ENCODE data around the gene AIFM2.
"Not testable (repeated sequence)": the region's sequence is repeated elsewhere in the genome, so short reads cannot be mapped to it uniquely, and the experiment has no call there.

The AIFM2 gene

DNA sequence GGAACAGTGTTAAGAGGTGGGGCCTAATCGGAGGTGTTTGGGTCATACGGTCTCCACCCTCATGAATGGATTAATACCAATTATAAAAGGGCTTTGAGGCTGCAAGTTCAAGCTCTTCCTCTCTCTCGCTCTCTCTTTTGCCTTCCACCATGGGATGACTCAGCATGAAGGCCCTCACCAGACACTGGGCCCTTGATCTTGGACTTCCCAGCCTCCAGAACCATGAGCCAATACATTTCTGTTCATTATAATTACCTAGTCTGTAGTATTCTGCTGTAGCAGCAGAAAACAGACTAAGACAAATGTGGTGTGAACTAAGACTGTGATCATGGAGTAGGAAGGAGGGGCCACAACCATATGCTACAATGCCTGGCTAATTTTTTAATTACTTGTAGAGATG, 7.7 kb downstream of the AIFM2 start:
- no peak overlapping the region for H3K4me3 ChIP-seq (ENCODE audit: low read depth, low read length)
- no peak for DNase-seq (ENCODE audit: low read depth)

DNA sequence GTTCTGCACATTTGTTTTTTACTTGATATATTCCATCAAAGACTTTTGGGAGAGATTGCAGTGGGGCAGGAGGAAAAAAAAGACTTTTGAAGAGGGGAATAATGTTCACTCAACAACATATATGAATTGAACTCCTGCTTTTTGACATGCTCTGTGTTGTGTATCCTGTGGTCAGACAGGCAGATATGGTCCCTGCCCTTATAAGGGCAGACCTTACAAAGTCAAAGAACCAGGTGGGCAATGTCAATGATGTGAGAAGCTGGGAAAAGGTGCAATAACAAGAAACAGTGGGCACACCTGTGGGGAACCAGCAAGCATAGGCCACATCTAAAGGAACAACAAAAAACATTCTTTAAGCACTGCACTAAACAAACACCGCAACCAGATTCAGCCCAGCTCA, 8.2 kb downstream of the AIFM2 start:
- no peak for DNase-seq (ENCODE audit: low read depth)

DNA sequence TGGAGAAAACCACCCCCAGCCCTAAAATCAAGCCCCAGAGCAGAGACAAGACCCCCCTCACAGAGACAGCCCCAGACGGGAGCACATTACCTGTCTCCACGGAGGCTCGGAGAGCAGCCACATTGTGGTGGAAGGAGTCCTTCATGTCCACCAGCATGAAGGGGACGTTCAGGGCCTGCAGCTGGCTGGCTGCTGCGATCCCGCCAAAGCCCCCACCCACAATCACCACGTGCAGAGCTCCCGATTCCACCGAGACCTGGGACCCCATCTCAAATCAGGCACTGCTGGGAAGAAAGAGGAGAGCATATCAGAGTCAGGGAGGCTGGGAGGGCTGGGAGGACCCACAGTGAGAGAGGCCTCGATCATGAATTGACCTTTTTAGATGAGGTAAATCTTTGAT, 8.8 kb downstream of the AIFM2 start:
- no peak for DNase-seq (ENCODE audit: low read depth)
- H3K4me3 ChIP-seq (ENCODE audit: low read depth, low read length), result no peak overlapping the region

More for the DNA sequence above, 8.2 kb downstream of the AIFM2 start:
- H3K4me3 ChIP-seq (ENCODE audit: low read depth, low read length), result no peak overlapping the region

DNA sequence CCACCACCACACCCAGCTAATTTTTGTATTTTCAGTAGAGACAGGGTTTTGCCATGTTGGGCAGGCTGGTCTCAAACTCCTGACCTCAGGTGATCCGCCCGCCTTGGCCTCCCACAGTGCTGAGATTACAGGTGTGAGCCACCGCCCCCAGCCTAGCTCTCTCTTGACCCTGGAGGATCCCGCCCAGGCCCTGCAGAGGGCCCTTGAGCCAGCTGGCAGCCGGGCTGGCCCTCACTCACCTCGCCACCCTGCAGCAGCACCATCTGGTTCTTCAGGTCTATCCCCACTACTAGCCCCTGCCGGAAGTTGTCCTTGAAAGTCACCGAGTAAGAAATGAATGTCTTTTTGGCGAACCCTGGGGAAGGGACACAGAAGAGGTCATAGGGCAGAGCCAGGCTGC, 9.5 kb downstream of the AIFM2 start:
- not testable (repeated sequence) for DNase-seq (ENCODE audit: low read depth); H3K4me3 ChIP-seq (ENCODE audit: low read depth, low read length)

DNA sequence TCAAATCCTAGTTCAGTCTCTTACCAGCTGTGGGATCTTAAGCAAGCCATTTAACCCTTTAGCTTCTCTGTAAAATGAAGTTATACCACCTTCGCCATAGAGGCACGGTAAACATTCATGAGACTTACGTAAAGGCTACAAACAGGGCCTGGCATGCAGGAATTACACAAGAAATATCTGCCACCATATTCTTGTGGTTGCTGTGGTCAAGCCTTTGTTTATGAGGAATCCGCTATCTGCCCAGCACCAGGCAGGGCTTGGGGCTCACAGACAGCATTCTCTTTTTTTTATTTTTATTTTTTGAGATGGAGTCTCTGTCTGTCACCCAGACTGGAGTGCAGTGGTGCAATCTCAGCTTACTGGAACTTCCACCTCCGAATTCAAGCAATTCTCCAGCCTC, 9.9 kb downstream of the AIFM2 start:
- DNase-seq (ENCODE audit: low read depth), result no peak
- no peak overlapping the region for H3K4me3 ChIP-seq (ENCODE audit: low read depth, low read length)

DNA sequence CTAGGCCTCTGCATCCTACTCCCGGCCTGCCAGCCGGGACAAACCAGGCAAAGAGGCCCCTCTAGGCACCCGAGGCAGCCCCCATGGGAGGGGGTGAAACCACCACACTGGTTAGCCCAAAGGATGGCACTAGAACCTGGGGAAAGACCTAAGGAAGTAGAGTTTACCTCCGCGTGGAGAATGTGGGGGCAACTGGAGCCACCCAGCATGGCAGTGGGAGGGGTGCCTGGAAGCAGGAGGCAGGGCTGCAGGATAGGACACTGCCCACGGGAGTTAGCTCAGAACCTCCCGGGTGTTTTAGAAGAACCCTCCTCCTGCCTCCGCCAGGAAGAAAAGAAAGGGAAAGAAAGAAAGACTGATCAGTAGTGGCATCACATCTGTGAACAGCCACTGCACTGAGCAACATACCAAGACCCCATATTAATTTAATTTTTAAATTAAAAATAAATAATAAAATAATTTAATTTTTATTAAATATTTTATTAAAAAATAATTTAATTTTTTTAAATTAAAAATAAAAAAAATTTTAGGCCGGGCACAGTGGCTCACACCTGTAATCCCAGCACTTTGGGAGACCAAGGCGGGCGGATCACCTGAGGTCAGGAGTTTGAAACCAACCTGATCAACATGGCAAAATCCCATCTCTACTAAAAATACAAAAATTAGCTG, 11.2 kb downstream of the AIFM2 start:
- H3K4me3 ChIP-seq (ENCODE audit: low read depth, low read length), result no peak overlapping the region
- no peak for DNase-seq (ENCODE audit: low read depth)

DNA sequence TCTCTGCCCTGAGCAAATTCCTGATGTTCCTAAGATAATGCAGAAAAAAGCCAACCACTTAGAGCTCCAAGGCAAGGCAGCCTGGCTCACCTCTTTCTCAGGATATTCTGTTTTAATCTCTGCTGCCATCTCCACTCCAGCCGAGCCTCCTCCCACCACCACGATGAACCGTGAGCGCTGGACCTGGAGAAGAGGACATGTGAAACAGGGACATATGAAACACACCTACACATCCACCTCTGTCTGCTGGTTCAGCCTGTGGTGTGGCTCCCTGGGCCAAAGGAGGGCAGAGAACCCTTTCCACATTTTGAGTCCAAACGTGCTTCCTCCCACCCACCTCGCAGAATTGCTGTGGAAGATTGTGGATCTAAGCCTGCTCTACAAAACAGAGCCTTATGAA, 12.2 kb downstream of the AIFM2 start:
- H3K4me3 ChIP-seq (ENCODE audit: low read depth, low read length), result no peak overlapping the region
- no peak for DNase-seq (ENCODE audit: low read depth)

DNA sequence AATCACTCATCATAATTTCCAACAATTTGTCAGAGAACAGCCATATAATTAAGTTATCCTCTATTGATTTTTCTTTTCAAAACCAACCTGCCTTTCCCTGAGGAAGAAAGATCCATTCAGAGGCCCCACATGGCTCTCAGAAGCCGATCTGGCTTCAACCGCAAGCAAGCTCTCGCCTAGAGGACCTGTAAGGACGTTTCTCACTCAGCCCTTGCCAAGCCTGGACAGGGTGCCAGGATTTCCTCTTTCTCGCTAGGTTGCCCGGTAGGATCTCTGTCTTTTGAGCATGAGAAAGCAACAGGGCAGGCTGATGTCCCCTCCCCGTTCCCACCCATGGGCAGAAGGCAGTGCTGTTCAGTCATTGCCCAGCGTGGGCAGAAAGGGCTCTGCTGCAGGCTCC, 13.0 kb downstream of the AIFM2 start:
- no peak overlapping the region for H3K4me3 ChIP-seq (ENCODE audit: low read depth, low read length)
- no peak for DNase-seq (ENCODE audit: low read depth)

DNA sequence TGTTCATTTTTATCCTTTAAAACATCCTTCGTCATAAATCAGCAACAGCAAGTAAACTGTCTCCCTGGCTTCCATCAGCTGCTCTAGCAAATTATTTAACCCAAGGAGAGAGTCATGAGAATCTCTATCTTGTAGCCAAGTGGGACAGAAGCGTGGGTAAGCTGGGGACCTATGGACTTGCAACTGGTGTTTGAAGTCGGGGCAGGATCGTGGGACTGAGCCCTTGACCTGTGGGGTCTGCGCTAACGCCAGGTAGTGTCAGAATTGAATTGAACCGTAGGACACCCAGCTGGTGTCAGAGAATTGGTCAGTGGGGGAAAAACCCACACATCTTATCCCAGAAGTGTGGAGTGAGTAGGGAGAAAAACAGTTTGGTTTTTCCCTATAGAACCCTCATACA, 13.4 kb downstream of the AIFM2 start:
- DNase-seq (ENCODE audit: low read depth), result no peak
- H3K4me3 ChIP-seq (ENCODE audit: low read depth, low read length), result no peak overlapping the region

DNA sequence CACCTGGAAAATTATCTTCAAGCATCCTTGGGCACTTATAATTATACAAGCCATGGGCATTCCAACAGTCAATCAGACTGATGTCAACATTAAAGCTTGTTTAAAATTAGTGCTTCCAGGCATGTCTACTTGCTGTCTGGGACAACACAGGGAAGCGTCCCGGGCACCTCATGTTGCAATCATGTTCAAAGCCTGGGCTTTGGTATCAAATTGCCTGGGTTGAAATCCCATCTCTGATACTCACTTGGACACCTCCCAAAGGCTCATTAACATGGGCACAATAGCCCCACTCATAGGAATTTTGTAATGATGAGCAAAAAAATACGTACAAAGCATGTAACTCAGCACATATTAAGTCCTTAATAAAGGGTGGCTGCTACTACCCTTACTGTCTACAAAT, 14.4 kb downstream of the AIFM2 start:
- H3K4me3 ChIP-seq (ENCODE audit: low read depth, low read length), result no peak overlapping the region
- DNase-seq (ENCODE audit: low read depth), result no peak

DNA sequence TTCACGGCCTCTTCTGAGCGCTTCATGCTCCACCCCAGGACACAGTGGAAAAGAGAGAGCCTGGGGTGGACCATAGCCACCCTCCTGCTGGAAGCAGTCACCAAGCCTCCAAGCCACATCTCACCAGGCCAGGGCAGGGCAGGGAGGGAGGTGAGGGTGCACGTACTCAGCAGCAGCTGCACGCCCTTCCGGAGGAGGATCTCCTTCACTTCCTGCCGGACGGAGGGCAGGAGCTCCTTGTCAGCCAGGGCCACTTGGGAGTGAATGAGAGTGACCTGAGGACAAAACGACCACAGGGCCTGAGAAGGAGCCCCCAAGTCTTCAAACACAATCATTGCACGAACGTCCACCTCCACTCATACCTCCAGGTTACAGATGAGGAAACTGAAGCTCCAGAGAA, 15.0 kb downstream of the AIFM2 start:
- DNase-seq (ENCODE audit: low read depth), result no peak

DNA sequence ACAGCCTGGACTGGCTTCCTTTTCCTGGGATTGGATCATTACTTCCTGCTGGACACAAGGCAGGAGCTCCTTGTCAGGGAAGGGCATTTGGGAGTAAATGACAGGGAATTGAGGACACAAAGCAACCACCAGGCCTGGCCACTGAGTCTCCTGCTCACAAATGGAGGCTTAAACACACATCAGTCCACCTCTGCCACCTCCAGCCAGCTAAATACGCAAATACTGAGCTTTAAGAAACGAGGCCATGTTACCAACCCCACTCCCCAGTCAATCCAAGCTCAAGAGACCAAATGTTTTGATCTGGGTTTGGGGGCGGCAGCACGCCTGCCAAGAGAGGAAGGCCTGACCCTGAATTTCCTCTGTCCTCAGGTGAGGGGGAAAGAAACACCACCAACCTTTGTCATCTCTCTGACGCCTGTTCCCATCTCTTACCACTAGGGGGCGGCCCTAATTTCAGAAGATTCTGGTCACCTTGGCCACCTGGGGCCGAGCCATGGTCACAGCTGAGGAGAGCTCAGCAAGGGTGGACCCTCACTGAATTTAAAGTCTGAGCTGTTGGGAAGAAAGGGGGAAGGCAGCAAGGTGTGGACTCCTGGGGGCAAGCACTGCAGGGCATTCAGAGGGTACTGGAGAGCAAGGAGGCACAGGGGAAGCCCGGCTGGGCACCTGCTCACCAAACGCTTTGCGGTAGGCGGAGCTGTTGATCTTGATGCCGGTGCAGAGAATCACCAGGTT, 16.5 kb downstream of the AIFM2 start:
- DNase-seq (ENCODE audit: low read depth), result no peak
- no peak overlapping the region for H3K4me3 ChIP-seq (ENCODE audit: low read depth, low read length)

More for the DNA sequence above, 15.0 kb downstream of the AIFM2 start:
- no peak overlapping the region for H3K4me3 ChIP-seq (ENCODE audit: low read depth, low read length)

DNA sequence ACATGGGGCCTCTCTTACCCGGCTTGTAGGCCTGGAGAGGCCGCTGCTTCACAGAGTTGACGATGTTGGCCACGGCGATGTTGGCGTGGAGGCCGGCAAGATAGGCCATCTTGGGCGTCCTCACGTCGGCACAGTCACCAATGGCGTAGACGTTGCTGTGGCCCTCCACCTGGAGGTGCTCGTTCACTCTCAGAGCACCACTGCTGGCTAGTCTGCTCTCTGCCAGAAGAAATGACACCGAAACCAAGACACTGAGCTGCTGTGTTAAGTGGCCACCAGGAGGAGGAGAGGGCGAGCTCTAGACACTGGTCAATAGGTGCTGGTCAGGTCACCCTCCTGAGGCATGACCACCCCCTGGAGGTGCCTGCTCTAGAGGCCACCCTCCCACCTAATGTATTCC, 17.7 kb downstream of the AIFM2 start:
- no peak overlapping the region for H3K4me3 ChIP-seq (ENCODE audit: low read depth, low read length)
- no peak for DNase-seq (ENCODE audit: low read depth)

DNA sequence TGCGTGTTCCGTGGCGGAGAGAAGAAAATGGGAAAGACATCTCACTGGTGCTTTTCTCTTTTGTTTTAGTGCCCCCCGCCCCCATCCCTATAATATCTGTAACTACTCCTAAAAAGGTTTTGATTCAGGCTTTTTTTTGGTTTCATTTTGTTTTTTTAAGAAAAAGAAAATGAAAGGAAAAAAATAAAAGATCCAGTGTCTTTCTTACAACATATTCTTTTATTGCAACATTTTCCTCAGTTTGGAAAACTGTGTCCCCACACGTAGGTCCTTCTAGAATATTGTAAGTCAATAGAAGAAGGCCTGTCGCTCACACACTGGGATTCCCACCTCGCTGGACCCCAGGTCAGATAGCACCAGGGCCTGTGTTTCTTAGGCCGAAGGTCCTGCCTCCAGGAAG, 20.6 kb downstream of the AIFM2 start:
- DNase-seq (ENCODE audit: low read depth), result no peak

DNA sequence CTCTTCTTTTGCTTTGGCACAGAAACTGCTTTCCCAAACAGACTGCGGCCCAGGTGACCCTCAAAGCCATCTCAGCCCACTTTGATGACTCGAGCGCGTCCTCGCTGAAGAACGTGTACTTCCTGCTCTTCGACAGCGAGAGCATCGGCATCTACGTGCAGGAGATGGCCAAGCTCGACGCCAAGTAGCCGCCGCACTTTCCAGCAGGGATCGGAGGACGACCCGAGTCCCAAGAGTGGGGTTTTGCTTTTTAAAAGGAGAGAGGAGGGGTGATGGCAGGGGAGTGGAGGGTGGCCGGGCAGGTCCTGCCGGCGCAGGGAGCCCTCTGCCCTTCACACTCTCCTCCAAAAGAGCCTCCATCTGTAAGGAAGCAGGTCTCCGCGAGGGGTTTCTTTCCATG, 21.1 kb downstream of the AIFM2 start:
- no peak for DNase-seq (ENCODE audit: low read depth)
- no peak overlapping the region for H3K4me3 ChIP-seq (ENCODE audit: low read depth, low read length)

More for the DNA sequence above, 20.6 kb downstream of the AIFM2 start:
- H3K4me3 ChIP-seq (ENCODE audit: low read depth, low read length), result no peak overlapping the region

DNA sequence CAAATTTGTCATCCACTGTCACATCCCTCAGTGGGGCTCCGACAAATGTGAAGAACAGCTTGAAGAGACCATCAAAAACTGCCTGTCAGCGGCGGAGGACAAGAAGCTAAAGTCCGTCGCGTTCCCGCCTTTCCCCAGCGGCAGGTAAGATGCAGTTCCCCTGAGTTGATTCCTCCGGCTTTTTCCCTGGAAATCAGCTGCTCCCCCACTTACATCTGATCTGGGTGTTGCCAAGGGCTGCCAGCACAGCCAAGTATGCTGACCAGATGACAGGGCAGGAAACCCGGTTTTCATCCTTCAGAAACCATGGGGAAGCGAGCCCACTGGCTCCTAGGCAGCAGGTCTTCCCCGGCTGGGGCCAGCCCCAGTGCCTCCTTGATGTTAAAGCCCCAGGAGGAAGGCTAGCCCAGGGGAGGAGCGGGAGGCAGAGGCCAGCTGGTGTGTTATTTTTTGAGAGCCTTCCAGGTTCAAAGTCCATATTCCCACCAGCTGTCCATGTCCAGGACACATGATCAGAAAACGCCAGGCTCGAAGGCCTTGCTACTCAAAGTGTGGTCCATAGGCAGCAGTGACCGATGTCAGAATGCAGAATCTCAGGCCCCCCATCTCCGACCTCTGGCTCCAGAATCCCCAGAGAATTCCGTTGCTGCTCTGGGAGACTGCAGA, 23.4 kb downstream of the AIFM2 start:
- H3K4me3 ChIP-seq (ENCODE audit: low read depth, low read length), result no peak overlapping the region
- no peak for DNase-seq (ENCODE audit: low read depth)

DNA sequence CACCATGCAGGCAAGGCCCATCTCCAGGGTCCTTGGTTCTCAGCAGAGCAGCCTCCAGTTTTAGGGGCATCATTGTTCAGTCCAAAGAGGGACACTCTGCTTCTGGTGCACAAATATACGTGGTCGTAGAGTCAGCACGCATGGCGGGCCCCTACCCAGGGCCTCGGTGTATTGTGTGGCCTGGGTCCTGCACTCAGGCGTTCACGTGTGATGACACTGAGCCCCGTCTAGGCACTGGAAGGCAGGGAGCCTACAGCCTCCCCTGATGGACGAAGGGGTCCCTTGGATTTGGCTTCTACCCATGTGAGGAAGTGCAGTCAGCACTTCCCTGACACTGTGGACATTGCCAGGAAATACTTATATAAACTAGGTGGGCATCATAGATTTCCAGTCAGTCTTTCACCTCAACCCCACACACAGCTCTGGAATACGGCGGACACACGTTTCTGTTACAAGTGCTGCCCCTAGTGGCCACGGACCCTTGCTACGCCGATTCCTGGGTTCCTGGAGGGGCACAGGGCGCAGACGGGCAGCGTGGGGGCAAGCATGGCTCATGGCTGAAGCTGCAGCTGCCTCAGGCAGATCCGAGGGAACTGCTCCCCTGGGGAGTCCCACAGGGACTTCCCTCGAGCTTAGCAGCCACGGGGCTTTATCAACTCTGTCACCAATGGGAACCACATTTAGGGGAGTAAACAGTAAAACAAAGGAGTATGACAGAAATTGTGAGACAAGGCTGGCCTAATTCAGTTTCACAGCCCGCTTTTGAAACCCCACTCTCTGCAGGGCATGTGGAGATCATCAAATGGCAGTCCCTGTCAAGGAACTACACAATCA, 25.4 kb downstream of the AIFM2 start:
- DNase-seq (ENCODE audit: low read depth), result no peak
- H3K4me3 ChIP-seq (ENCODE audit: low read depth, low read length), result no peak overlapping the region

DNA sequence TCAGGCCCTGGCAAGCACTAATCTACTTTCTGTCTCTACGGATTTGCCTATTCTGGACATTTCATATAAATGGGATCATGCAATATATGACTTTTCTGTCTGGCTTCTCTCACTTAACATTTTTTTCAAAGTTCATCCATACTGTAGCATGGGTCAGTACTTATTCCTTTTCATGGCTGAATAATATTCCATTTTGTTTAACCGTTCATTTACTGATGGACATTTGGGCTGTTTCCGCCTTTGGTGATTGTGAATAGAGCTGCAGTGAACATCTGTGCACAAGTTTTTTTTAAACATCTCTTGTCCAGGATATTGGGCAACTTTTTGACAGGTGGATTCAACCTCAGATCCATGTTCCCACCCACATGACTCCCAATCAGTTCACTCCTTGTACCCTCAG, 31.0 kb downstream of the AIFM2 start:
- no peak for DNase-seq (ENCODE audit: low read depth)
- no peak overlapping the region for H3K4me3 ChIP-seq (ENCODE audit: low read depth, low read length)

DNA sequence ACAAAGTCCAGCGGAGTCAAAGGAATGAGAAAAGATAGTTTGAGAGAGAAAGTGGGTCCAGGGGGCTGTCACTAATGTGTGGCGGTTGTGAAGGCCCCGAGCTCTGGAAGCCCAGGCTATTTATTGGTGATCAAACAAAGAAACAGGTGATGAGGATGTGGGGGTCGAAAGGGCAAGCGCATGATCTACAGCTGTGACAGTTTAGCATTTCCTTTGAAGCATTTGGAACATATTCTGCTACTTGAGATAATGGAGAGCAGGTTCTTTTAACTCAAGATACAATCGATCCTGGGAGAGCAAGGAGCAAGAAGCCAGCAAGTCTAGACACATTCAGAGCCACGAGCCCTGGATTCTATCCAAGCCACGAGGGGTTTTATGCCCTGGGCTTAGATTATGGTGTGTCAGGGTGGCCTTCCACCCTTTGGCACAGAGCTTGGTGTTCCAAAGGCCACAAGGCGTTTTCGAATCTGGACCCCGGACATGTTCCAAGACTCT, 31.5 kb downstream of the AIFM2 start:
- DNase-seq (ENCODE audit: low read depth); H3K4me3 ChIP-seq (ENCODE audit: low read depth, low read length): not testable (repeated sequence)

DNA sequence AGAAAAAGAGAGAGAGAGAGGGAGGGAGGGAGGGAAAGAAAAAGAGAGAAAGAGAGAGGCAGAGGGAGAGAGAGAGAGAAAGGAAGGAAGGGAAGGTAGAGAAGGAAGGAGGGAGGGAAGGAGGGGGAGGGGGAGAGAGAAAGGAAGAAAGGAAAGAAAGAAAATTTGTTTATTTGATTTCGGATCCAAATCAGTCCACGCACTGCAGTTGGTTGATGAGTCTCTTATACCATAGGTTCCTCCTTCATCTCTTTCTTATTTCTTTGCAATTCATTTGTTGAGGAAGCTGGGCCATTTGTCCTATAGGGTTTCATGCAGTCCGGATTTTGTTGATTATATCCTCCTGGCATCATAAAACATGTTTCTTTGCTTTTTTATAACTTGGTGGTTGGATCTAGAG, 34.4 kb downstream of the AIFM2 start:
- H3K4me3 ChIP-seq (ENCODE audit: low read depth, low read length), result no peak overlapping the region
- DNase-seq (ENCODE audit: low read depth), result no peak
